Measurements from ENCODE around the gene MSGN1. TPM values are rescaled to one million over a fixed set of nuclear protein-coding genes. Genes with fewer than 3 reads are reported as not detected.
A peak's percentile ranks its signal among the peaks of the same experiment; 100 is the strongest.

MSGN1 gene
- total RNA-seq, 4 donors from 2014 or later = not detected

DNA sequence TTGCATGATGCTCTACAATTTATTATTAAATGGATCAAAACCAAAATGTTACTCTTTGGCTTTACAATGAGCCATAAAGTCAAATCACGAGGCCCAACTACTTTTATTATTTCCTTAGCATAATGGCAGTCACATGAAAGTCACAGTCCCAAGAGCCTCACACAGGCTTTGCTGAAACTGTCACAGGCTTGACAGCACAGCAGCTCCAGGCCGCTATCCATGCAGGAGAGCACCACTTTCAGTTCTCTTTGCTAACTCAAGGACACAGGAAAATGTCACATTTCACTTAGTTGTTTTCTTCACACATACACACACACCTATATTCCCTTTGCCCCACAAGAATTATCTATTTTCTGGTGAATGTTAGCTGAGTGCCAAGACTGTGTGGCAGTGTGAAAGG lies 11.1 kb upstream of the MSGN1 start:
- ATAC-seq (no peak), DNase-seq (no peak)
- in situ Hi-C loops (cut with MboI; ENCODE audit: low sequenced_read_pairs in 4 of 4) = no loop called here
- Histone ChIP-seq H3K36me3 (no peaks in the 10 kb centered on the region), H3K27me3 (no peaks in the 10 kb centered on the region), H3K27ac (no peak overlapping the region), H3K4me1 (peaks cover 0 to 3% of the 10 kb centered on the region in 2 donors), H3K9me3 (no peaks in the 10 kb centered on the region), H3K4me3 (no peak overlapping the region)
- intact Hi-C loops (cut with DNase I; ENCODE audit: low total_unique reads) = no loop called here
- TF ChIP-seq POLR2A (IDR thresholded peaks at IDR 0.05) (no peak), CTCF (IDR thresholded peaks at IDR 0.05 in 4 of 5, conservative IDR thresholded peaks at IDR 0.05 in 1 of 5) (no peak)

DNA sequence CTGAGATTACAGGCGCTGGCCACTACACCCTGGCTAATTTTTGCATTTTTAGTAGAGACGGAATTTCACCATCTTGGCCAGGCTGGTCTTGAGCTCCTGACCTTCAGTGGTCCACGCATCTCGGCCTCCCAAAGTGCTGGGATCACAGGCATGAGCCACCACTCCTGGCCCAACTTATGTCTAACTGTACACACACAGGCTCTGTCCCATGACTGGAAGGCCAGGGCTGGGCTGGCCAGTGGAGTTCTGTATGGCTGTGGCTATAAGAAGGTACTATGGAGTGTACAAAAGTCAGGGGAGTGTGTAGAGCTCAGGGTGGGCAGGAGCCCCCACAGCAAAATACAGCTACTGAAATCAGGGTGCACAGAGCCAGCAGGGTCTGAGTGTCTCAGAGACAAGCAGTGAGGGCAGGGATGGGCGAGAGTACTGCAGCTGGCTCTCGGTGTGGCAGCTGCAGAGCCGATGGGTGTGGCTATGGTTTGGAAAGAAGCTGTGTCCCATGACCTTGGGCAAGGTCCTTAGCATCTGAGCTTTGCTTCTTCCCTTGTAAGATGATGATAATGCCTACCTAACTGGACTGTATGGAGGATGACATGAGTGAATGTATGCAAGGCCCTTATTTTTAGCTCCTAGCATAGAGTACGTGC lies 10.4 kb upstream of the MSGN1 start:
- H3K27ac ChIP-seq = no peak overlapping the region
- no peaks in the 10 kb centered on the region for H3K4me1 ChIP-seq
- DNase-seq (no peak), ATAC-seq (peak in 1 of 2 donors; percentile 41)
- intact Hi-C loops (cut with DNase I; ENCODE audit: low total_unique reads) (no loop called here), in situ Hi-C loops (cut with MboI; ENCODE audit: low sequenced_read_pairs in 4 of 4) (no loop called here)
- H3K9me3 ChIP-seq = no peaks in the 10 kb centered on the region
- H3K27me3 ChIP-seq = no peaks in the 10 kb centered on the region
- no peak for TF ChIP-seq CTCF (IDR thresholded peaks at IDR 0.05 in 4 of 5, conservative IDR thresholded peaks at IDR 0.05 in 1 of 5)
- TF ChIP-seq POLR2A (IDR thresholded peaks at IDR 0.05) = no peak
- H3K4me3 ChIP-seq = no peak overlapping the region
- H3K36me3 ChIP-seq = no peaks in the 10 kb centered on the region

- Histone ChIP-seq H3K9me3 (no peaks in the 10 kb centered on the region), H3K4me3 (no peak overlapping the region), H3K27me3 (no peaks in the 10 kb centered on the region), H3K4me1 (no peaks in the 10 kb centered on the region), H3K27ac (peak overlapping the region; percentile 47 to 67 (median 56)), H3K36me3 (no peaks in the 10 kb centered on the region)
- intact Hi-C loops (cut with DNase I; ENCODE audit: low total_unique reads) (no loop called here), in situ Hi-C loops (cut with MboI; ENCODE audit: low sequenced_read_pairs in 4 of 4) (no loop called here)
- TF ChIP-seq CTCF (IDR thresholded peaks at IDR 0.05 in 4 of 5, conservative IDR thresholded peaks at IDR 0.05 in 1 of 5) = no peak
- TF ChIP-seq POLR2A (IDR thresholded peaks at IDR 0.05) = no peak
- ATAC-seq (peak; percentile 14 to 55), DNase-seq (no peak)
These were observed 3.1 kb upstream of the MSGN1 start for GRCh38 chr2:17813010-17813741.

DNA sequence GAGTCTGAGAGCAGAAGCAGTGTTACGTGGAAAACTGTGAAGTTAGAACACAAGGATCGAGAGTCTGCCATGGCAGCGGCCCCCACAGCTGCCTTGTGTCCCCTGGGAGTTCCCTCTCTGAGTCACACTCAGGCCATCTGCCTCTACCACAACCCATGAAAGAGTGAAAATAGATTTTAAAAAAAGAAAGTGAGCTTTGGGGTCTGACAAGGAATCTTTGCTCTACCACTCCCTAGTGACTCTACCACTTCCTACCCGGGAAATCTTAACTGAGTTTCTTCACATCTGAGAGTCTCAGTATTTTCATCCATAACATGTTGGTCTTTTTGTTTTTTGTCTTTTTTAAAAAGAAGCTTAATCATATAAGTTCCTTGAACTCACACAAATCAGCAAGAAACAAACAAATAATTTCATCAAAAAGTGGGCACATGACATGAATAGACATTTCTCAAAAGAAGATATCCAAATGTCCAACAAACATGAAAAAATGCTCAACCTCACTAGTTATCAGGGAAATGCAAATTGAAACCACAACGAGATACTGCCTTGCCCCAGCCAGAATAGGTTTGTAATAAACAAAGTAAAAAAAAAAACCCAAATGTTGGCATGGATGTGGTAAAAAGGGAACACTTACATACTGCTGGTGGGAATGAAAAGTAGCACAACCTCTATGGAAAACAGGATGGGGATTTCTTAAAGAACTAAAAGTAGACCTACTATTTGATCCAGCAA lies 2.4 kb upstream of the MSGN1 start:
- no peaks in the 10 kb centered on the region for H3K36me3 ChIP-seq
- no peaks in the 10 kb centered on the region for H3K4me1 ChIP-seq
- no peak overlapping the region for H3K4me3 ChIP-seq
- H3K27ac ChIP-seq = peak overlapping the region; percentile 47 to 67 (median 56)
- in situ Hi-C loops (cut with MboI; ENCODE audit: low sequenced_read_pairs in 4 of 4) (no loop called here), intact Hi-C loops (cut with DNase I; ENCODE audit: low total_unique reads) (no loop called here)
- ATAC-seq (peak; percentile 65 to 72), DNase-seq (peak in 1 of 2 donors; percentile 42)
- H3K9me3 ChIP-seq = no peaks in the 10 kb centered on the region
- TF ChIP-seq CTCF (IDR thresholded peaks at IDR 0.05 in 4 of 5, conservative IDR thresholded peaks at IDR 0.05 in 1 of 5) (no peak), POLR2A (IDR thresholded peaks at IDR 0.05) (no peak)
- H3K27me3 ChIP-seq = no peaks in the 10 kb centered on the region

Measured in gastrocnemius medialis (tissue), 4 donors.